Suprapubic skin (tissue), 4 donors: Measurements from ENCODE around the gene ATP5ME.

Experiments used
- EP300 ChIP-seq: sonication (generic); formaldehyde crosslinking; IDR thresholded peaks from one replicate; pipeline ENCODE4 v1.6.1; 2017; ENCODE audit warnings: antibody characterized with exemption
- POLR2A ChIP-seq, 2 donors: fragments of 450-650 bp; IDR thresholded peaks; one replicate each; pipeline ENCODE4 v1.6.1; 2017; ENCODE audit warnings: antibody characterized with exemption in 2 of 2, mild to moderate bottlenecking in 2 of 2, moderate library complexity in 2 of 2
- POLR2AphosphoS5 ChIP-seq, 3 donors: sonication (generic); formaldehyde crosslinking; IDR thresholded peaks; one replicate each; pipeline ENCODE4 v1.6.1; 2017; ENCODE audit warnings: antibody characterized with exemption in 3 of 3
- TF ChIP-seq, protein P1 (sequence below), 2 donors: fragments of 200-600 bp in 1 of 2; fragments of 450-650 bp in 1 of 2; sonication (generic) in 1 of 2; IDR thresholded peaks; one replicate each; pipeline ENCODE4 v1.5.1; 2016 to 2019; ENCODE audit warnings: antibody characterized with exemption in 2 of 2, mild to moderate bottlenecking in 1 of 2, moderate library complexity in 1 of 2

GRCh38 chr4:635851-636627, 38.0 kb downstream of the ATP5ME start:
- TF ChIP-seq, protein P1, sequence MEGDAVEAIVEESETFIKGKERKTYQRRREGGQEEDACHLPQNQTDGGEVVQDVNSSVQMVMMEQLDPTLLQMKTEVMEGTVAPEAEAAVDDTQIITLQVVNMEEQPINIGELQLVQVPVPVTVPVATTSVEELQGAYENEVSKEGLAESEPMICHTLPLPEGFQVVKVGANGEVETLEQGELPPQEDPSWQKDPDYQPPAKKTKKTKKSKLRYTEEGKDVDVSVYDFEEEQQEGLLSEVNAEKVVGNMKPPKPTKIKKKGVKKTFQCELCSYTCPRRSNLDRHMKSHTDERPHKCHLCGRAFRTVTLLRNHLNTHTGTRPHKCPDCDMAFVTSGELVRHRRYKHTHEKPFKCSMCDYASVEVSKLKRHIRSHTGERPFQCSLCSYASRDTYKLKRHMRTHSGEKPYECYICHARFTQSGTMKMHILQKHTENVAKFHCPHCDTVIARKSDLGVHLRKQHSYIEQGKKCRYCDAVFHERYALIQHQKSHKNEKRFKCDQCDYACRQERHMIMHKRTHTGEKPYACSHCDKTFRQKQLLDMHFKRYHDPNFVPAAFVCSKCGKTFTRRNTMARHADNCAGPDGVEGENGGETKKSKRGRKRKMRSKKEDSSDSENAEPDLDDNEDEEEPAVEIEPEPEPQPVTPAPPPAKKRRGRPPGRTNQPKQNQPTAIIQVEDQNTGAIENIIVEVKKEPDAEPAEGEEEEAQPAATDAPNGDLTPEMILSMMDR (IDR thresholded peaks at IDR 0.05), result no peak
- TF ChIP-seq POLR2A (IDR thresholded peaks at IDR 0.05) (no peak), POLR2AphosphoS5 (IDR thresholded peaks at IDR 0.05) (no peak), EP300 (no peak)
